GM23248 (cell line): ENCODE data around the gene STARD10. TPM values are rescaled to one million over a fixed set of nuclear protein-coding genes. Genes with fewer than 3 reads are reported as not detected.

Experiments used
- DNase-seq: peaks from one replicate; pipeline ENCODE4 v3.0.0-alpha.2; 2015
- H2AFZ ChIP-seq: fragments of 200-600 bp; sonication (generic); 2 replicates; pipeline ENCODE4 v1.6.1; 2016; ENCODE audit warnings: antibody characterized with exemption
- H3F3A ChIP-seq: fragments of 200-600 bp; sonication (generic); 2 replicates; pipeline ENCODE4 v1.6.1; 2016; ENCODE audit warnings: mild to moderate bottlenecking, antibody characterized with exemption, mixed run types; ENCODE audit not compliant: insufficient read depth
- H3K27ac ChIP-seq: fragments of 200-600 bp; sonication (generic); 2 replicates; pipeline ENCODE4 v1.5.1; 2016; ENCODE audit warnings: mild to moderate bottlenecking
- H3K27me3 ChIP-seq: fragments of 200-600 bp; sonication (generic); replicated peaks from 2 replicates; pipeline ENCODE4 v1.6.1; 2016; ENCODE audit warnings: mild to moderate bottlenecking; ENCODE audit not compliant: insufficient read depth
- H3K36me3 ChIP-seq: fragments of 200-600 bp; sonication (generic); 2 replicates; pipeline ENCODE4 v1.6.1; 2016; ENCODE audit warnings: low read depth, mild to moderate bottlenecking
- H3K4me1 ChIP-seq: fragments of 200-600 bp; sonication (generic); 2 replicates; pipeline ENCODE4 v1.6.1; 2016; ENCODE audit warnings: mild to moderate bottlenecking; ENCODE audit not compliant: insufficient read depth
- H3K4me2 ChIP-seq: fragments of 200-600 bp; sonication (generic); one replicate; pipeline ENCODE4 v1.6.1; 2016; ENCODE audit warnings: mild to moderate bottlenecking; ENCODE audit not compliant: unreplicated experiment
- H3K4me3 ChIP-seq: fragments of 200-600 bp; sonication (generic); 2 replicates; pipeline ENCODE4 v1.5.1; 2016; ENCODE audit warnings: mild to moderate bottlenecking
- H3K79me2 ChIP-seq: fragments of 200-600 bp; sonication (generic); 2 replicates; pipeline ENCODE4 v1.6.1; 2016; ENCODE audit warnings: mild to moderate bottlenecking; ENCODE audit not compliant: insufficient read depth
- H3K9ac ChIP-seq: fragments of 200-600 bp; sonication (generic); 2 replicates; pipeline ENCODE4 v1.6.1; 2016; ENCODE audit warnings: mild to moderate bottlenecking
- H3K9me2 ChIP-seq: fragments of 200-600 bp; sonication (generic); 2 replicates; pipeline ENCODE4 v1.6.1; 2016; ENCODE audit warnings: mixed run types, mild to moderate bottlenecking, moderate library complexity; ENCODE audit not compliant: insufficient read depth
- H3K9me3 ChIP-seq: fragments of 200-600 bp; sonication (generic); one replicate; pipeline ENCODE4 v1.6.1; 2017; ENCODE audit warnings: low read depth
- H4K20me1 ChIP-seq: fragments of 200-600 bp; sonication (generic); 2 replicates; pipeline ENCODE4 v1.6.0; 2016; ENCODE audit not compliant: insufficient read depth
- EZH2 ChIP-seq: fragments of 200-600 bp; sonication (generic); IDR thresholded peaks from 2 replicates; pipeline ENCODE4 v1.6.1; 2018; ENCODE audit warnings: antibody characterized with exemption, mild to moderate bottlenecking; ENCODE audit not compliant: insufficient read depth, poor library complexity, severe bottlenecking
- EZH2phosphoT487 ChIP-seq: fragments of 200-600 bp; sonication (generic); IDR thresholded peaks from 2 replicates; pipeline ENCODE4 v1.6.1; 2018; ENCODE audit warnings: antibody characterized with exemption, moderate library complexity, mild to moderate bottlenecking, low read depth; ENCODE audit not compliant: insufficient read depth
- WGBS, 2 experiments: methylation state at CpG; one replicate each; pipeline ENCODE4 v1.1.6; 2015 to 2017; ENCODE audit warnings: low lambda C conversion rate in 2 of 2, low coverage in 1 of 2; ENCODE audit errors: missing lambda C conversion rate in 2 of 2; 5-methylcytosine and 5-hydroxymethylcytosine counted together
- in situ Hi-C: fragments of 300-500 bp; cut with MboI; formaldehyde crosslinking; loops from 2 replicates; pipeline ENCODE4 v1.15.0; 2020
- polyA plus RNA-seq: library from polyadenylated mRNA; unstranded; fragments of >200 nt; fragmentation: Nextera tagmentation; extraction: Ambion mirVana; gene quantifications from 2 replicates; pipeline ENCODE4 v1.2.1, GENCODE V29; 2016
- total RNA-seq: library from RNA; depleted of rRNA; stranded (reverse); fragments of >200 nt; shearing (Covaris generic); gene quantifications from 2 replicates; pipeline ENCODE4 v1.2.3, GENCODE V29; 2014

STARD10 gene
- total and polyA plus RNA-seq, 2 experiments from 2014 or later = 6.6 to 14.7 TPM

GRCh38 chr11:72789493-72790131 lies 4.2 kb downstream of the STARD10 start:
- TF ChIP-seq EZH2phosphoT487 (no peak), EZH2 (no peak)
- Histone ChIP-seq H3K4me1 (peaks cover 24% of the 10 kb centered on the region), H3K4me2 (peak overlapping the region; percentile 2), H2AFZ (0 out of 2 replicates have a peak overlapping the region, but pooled peaks have one; percentile 3), H3K79me2 (no peaks in the 10 kb centered on the region), H3K9me2 (no peaks in the 10 kb centered on the region), H3K9me3 (no peaks in the 10 kb centered on the region), H3K27ac (no peak overlapping the region), H3K27me3 (no peaks in the 10 kb centered on the region), H3F3A (peaks cover 3% of the 10 kb centered on the region), H3K4me3 (no peak overlapping the region), H3K9ac (no peak overlapping the region), H4K20me1 (no peaks in the 10 kb centered on the region), H3K36me3 (no peaks in the 10 kb centered on the region)
- peak; percentile 75 for DNase-seq
- 38% methylated on average over 10 of the region's 10 CpGs for WGBS, 2 experiments
- in situ Hi-C loops = no loop called here

- no peak overlapping the region for H3K9ac ChIP-seq
- no peaks in the 10 kb centered on the region for H3K79me2 ChIP-seq
- no peaks in the 10 kb centered on the region for H3K27me3 ChIP-seq
- no peaks in the 10 kb centered on the region for H3K9me2 ChIP-seq
- H3K4me3 ChIP-seq = no peak overlapping the region
- in situ Hi-C loops = no loop called here
- WGBS, 2 experiments = 86 to 87% methylated on average over 7 of the region's 7 CpGs
- peaks cover 17% of the 10 kb centered on the region for H3K4me1 ChIP-seq
- no peaks in the 10 kb centered on the region for H4K20me1 ChIP-seq
- TF ChIP-seq EZH2 = no peak
- TF ChIP-seq EZH2phosphoT487 = no peak
- no peak overlapping the region for H2AFZ ChIP-seq
- DNase-seq = no peak
- H3F3A ChIP-seq = no peaks in the 10 kb centered on the region
- no peaks in the 10 kb centered on the region for H3K9me3 ChIP-seq
- no peaks in the 10 kb centered on the region for H3K36me3 ChIP-seq
- no peak overlapping the region for H3K27ac ChIP-seq
- no peak overlapping the region for H3K4me2 ChIP-seq
Measured at GRCh38 chr11:72788241-72788640, 5.6 kb downstream of the STARD10 start.

GRCh38 chr11:72787216-72788104 lies 6.4 kb downstream of the STARD10 start:
- no peak overlapping the region for H3K4me3 ChIP-seq
- no peaks in the 10 kb centered on the region for H3F3A ChIP-seq
- no peaks in the 10 kb centered on the region for H4K20me1 ChIP-seq
- no peaks in the 10 kb centered on the region for H3K27me3 ChIP-seq
- peaks cover 13% of the 10 kb centered on the region for H3K4me1 ChIP-seq
- H3K27ac ChIP-seq = no peak overlapping the region
- H3K9me3 ChIP-seq = no peaks in the 10 kb centered on the region
- TF ChIP-seq EZH2 = no peak
- no peak for TF ChIP-seq EZH2phosphoT487
- DNase-seq = no peak
- H3K4me2 ChIP-seq = no peak overlapping the region
- H3K36me3 ChIP-seq = no peaks in the 10 kb centered on the region
- in situ Hi-C loops = no loop called here
- no peaks in the 10 kb centered on the region for H3K9me2 ChIP-seq
- no peak overlapping the region for H2AFZ ChIP-seq
- no peak overlapping the region for H3K9ac ChIP-seq
- WGBS, 2 experiments = 74 to 76% methylated on average over 16 of the region's 16 CpGs
- no peaks in the 10 kb centered on the region for H3K79me2 ChIP-seq

GRCh38 chr11:72786305-72787215 lies 7.3 kb downstream of the STARD10 start:
- in situ Hi-C loops = no loop called here
- 81 to 85% methylated on average over 8 of the region's 8 CpGs for WGBS, 2 experiments
- H3K4me1 ChIP-seq = peaks cover 13% of the 10 kb centered on the region

More at GRCh38 chr11:72786305-72787215, 7.3 kb downstream of the STARD10 start:
- Histone ChIP-seq H3K9ac (no peak overlapping the region), H3F3A (no peaks in the 10 kb centered on the region), H3K9me2 (no peaks in the 10 kb centered on the region), H3K27me3 (no peaks in the 10 kb centered on the region), H3K4me3 (no peak overlapping the region), H3K4me2 (no peak overlapping the region), H3K36me3 (no peaks in the 10 kb centered on the region), H3K9me3 (no peaks in the 10 kb centered on the region), H3K79me2 (no peaks in the 10 kb centered on the region), H4K20me1 (no peaks in the 10 kb centered on the region), H2AFZ (no peak overlapping the region), H3K27ac (no peak overlapping the region)
- TF ChIP-seq EZH2phosphoT487 (no peak), EZH2 (no peak)
- DNase-seq = no peak
